Left lung (tissue), 10 donors: ENCODE data around the gene CAPN12. TPM values are rescaled to one million over a fixed set of nuclear protein-coding genes. Genes with fewer than 3 reads are reported as not detected.

Experiments used
- ATAC-seq: fragments of 200-7000 bp; cut with Tn5 transposase; one replicate; pipeline ENCODE4 v1.9.1; 2020; ENCODE audit warnings: moderate library complexity
- DNase-seq, 4 donors: peaks; one replicate each; pipeline ENCODE4 v3.0.0-alpha.2; 2013 to 2020
- H3K27ac ChIP-seq, 2 donors: fragments of 200-600 bp; sonication (generic) in 1 of 2; one replicate each; pipeline versions ENCODE4 v1.5.0 to v1.8.0; 2020 to 2021
- H3K27me3 ChIP-seq, 2 donors: fragments of 200-600 bp; sonication (generic) in 1 of 2; one replicate each; pipeline versions ENCODE4 v1.5.0 to v1.8.0; 2020 to 2021
- H3K36me3 ChIP-seq, 2 donors: fragments of 200-600 bp; sonication (generic) in 1 of 2; one replicate each; pipeline versions ENCODE4 v1.5.0 to v1.8.0; 2020 to 2021
- H3K4me1 ChIP-seq, 2 donors: fragments of 200-600 bp; one replicate each; pipeline ENCODE4 v1.8.0; 2021
- H3K4me3 ChIP-seq, 2 donors: fragments of 200-600 bp; sonication (generic) in 1 of 2; one replicate each; pipeline versions ENCODE4 v1.5.0 to v1.8.0; 2020 to 2021; ENCODE audit warnings: mild to moderate bottlenecking in 1 of 2
- H3K9me3 ChIP-seq, 2 donors: fragments of 200-600 bp; sonication (generic) in 1 of 2; one replicate each; pipeline versions ENCODE4 v1.5.0 to v1.8.0; 2020 to 2021
- CTCF ChIP-seq, 2 donors: fragments of 200-600 bp; sonication (generic) in 1 of 2; IDR thresholded peaks; one replicate each; pipeline versions ENCODE4 v1.5.0 to v1.8.0; 2021; ENCODE audit warnings: antibody characterized with exemption in 2 of 2
- intact Hi-C, 2 donors: fragments of 100-400 bp; cut with DNase I; formaldehyde crosslinking; loops; one replicate each; pipeline versions ENCODE4 v1.11.2 to v1.14.2; 2022
- polyA plus RNA-seq, 6 donors: library from polyadenylated mRNA; unstranded; fragments of 120-200 nt; gene quantifications; one replicate each; pipeline ENCODE4 v1.2.1, GENCODE V29; 2013; ENCODE audit not compliant: insufficient read length in 6 of 6
- total RNA-seq, 2 donors: library from RNA; stranded (reverse); fragmentation: NEBNext Ultra II Directional; extraction: Animal tissue kit (Norgen Biotek cat#: 25700); gene quantifications; one replicate each; pipeline ENCODE4 v1.2.1, GENCODE V29; 2021
- donor health status: DM: no; HTN: yes; CAD: no.
- donor health status: DM: no; HTN: no; CAD: no.

Gene CAPN12
- total and polyA plus RNA-seq, 8 donors = 1.6 to 4.9 (median 4.6) TPM

GRCh38 chr19:38709671-38710415, 34.4 kb downstream of the CAPN12 start:
- intact Hi-C loops = loop anchor here (10.0 kb wide), 2 partner anchors 55 to 65 kb away; partner anchors contain the start of gene ACTN4 (in 1 of the 2)

GRCh38 chr19:38709119-38709518, 35.2 kb downstream of the CAPN12 start:
- Histone ChIP-seq H3K27me3 (no peaks in the 10 kb centered on the region), H3K9me3 (no peaks in the 10 kb centered on the region), H3K27ac (peak overlapping the region; percentile 23 to 51), H3K4me1 (peaks cover 11 to 54% of the 10 kb centered on the region in 2 donors), H3K36me3 (peaks cover 0 to 100% of the 10 kb centered on the region in 2 donors), H3K4me3 (no peak overlapping the region)
- TF ChIP-seq CTCF (IDR thresholded peaks at IDR 0.05) = no peak
- intact Hi-C loops = loop anchor here in 1 of 2 donors (10.0 kb wide), 1 partner anchor 64 kb away; the partner anchor contains the start of gene ACTN4
- DNase-seq = no peak
- ATAC-seq = no peak

More at GRCh38 chr19:38709671-38710415, 34.4 kb downstream of the CAPN12 start:
- Histone ChIP-seq H3K4me1 (peaks cover 11 to 54% of the 10 kb centered on the region in 2 donors), H3K27me3 (no peaks in the 10 kb centered on the region), H3K9me3 (no peaks in the 10 kb centered on the region), H3K4me3 (no peak overlapping the region), H3K36me3 (peaks cover 0 to 100% of the 10 kb centered on the region in 2 donors), H3K27ac (peak overlapping the region in 1 of 2 donors; percentile 51)
- ATAC-seq = no peak
- TF ChIP-seq CTCF (IDR thresholded peaks at IDR 0.05) = no peak
- no peak for DNase-seq

GRCh38 chr19:38708413-38709024, 35.8 kb downstream of the CAPN12 start:
- no peaks in the 10 kb centered on the region for H3K27me3 ChIP-seq
- H3K4me3 ChIP-seq = no peak overlapping the region
- intact Hi-C loops = loop anchor here in 1 of 2 donors (10.0 kb wide), 1 partner anchor 64 kb away; the partner anchor contains the start of gene ACTN4
- H3K4me1 ChIP-seq = peaks cover 11 to 56% of the 10 kb centered on the region in 2 donors
- H3K36me3 ChIP-seq = peaks cover 0 to 100% of the 10 kb centered on the region in 2 donors
- ATAC-seq (no peak), DNase-seq (no peak)
- no peaks in the 10 kb centered on the region for H3K9me3 ChIP-seq
- no peak for TF ChIP-seq CTCF (IDR thresholded peaks at IDR 0.05)
- peak overlapping the region; percentile 23 to 51 for H3K27ac ChIP-seq

GRCh38 chr19:38707512-38708114, 36.7 kb downstream of the CAPN12 start:
- H3K27ac ChIP-seq = peak overlapping the region; percentile 44 to 51
- peak; percentile 31 for ATAC-seq
- no peak for DNase-seq
- H3K9me3 ChIP-seq = no peaks in the 10 kb centered on the region
- H3K4me3 ChIP-seq = no peak overlapping the region
- no peak for TF ChIP-seq CTCF (IDR thresholded peaks at IDR 0.05)
- H3K4me1 ChIP-seq = peaks cover 8 to 59% of the 10 kb centered on the region in 2 donors
- H3K27me3 ChIP-seq = no peaks in the 10 kb centered on the region
- intact Hi-C loops = loop anchor here in 1 of 2 donors (10.0 kb wide), 1 partner anchor 63 kb away; the partner anchor contains the start of gene ACTN4
- peaks cover 0 to 100% of the 10 kb centered on the region in 2 donors for H3K36me3 ChIP-seq
